H1 (cell line): ENCODE results near the gene CFAP58. TPM values are rescaled to one million over a fixed set of nuclear protein-coding genes. Genes with fewer than 3 reads are reported as not detected.

ENCODE experiments used
- CTCF ChIA-PET: fragments of 300-600 bp; sonication (Branson Sonifier 250); formaldehyde crosslinking; loops from one replicate; lab custom pipeline; 2021; ENCODE audit not compliant: partially characterized antibody; lab: Charles Lee
- POLR2A ChIA-PET: fragments of 300-600 bp; sonication (Branson Sonifier 250); formaldehyde crosslinking; loops from one replicate; lab custom pipeline; 2021; ENCODE audit warnings: inconsistent platforms; ENCODE audit not compliant: partially characterized antibody; lab: Charles Lee
- DNase-seq, 2 experiments: peaks; one replicate each; pipeline versions ENCODE4 v3.0.0 to v3.0.0-alpha.2; 2010 to 2022; ENCODE audit warnings: low spot score in 2 of 2, low read depth in 1 of 2, mixed read lengths in 1 of 2
- FAIRE-seq: peaks from 2 replicates; lab custom pipeline; 2011; peaks lifted over from hg19 to GRCh38; lab: Jason Lieb, UNC
- H2AFZ ChIP-seq: 2 replicates; pipeline ENCODE4 v1.8.1; 2012; ENCODE audit warnings: low read length, inconsistent platforms
- H2AK5ac ChIP-seq: 2 replicates; pipeline ENCODE4 v1.6.1; 2013; ENCODE audit warnings: low read depth, low read length
- H2BK120ac ChIP-seq: replicated peaks from 2 replicates; pipeline ENCODE3; 2013; ENCODE audit warnings: low read depth, low read length, inconsistent platforms
- H2BK12ac ChIP-seq: 2 replicates; pipeline ENCODE4 v1.6.1; 2013; ENCODE audit warnings: low read depth, low read length
- H2BK15ac ChIP-seq: 2 replicates; pipeline ENCODE4 v1.6.1; 2013; ENCODE audit warnings: low read length
- H2BK20ac ChIP-seq: 2 replicates; pipeline ENCODE4 v1.6.1; 2013; ENCODE audit warnings: low read length
- H2BK5ac ChIP-seq: 2 replicates; pipeline ENCODE4 v1.6.1; 2013; ENCODE audit warnings: low read depth, low read length
- H3K14ac ChIP-seq: 2 replicates; pipeline ENCODE4 v1.6.1; 2013; ENCODE audit warnings: inconsistent platforms; ENCODE audit not compliant: insufficient read length
- H3K18ac ChIP-seq: 2 replicates; pipeline ENCODE4 v1.6.1; 2013; ENCODE audit warnings: low read length; ENCODE audit errors: extremely low read depth
- H3K23ac ChIP-seq: 2 replicates; pipeline ENCODE4 v1.6.1; 2013; ENCODE audit warnings: inconsistent platforms; ENCODE audit not compliant: insufficient read length
- H3K23me2 ChIP-seq: 2 replicates; pipeline ENCODE4 v1.6.1; 2013; ENCODE audit warnings: low read depth, low read length
- H3K27ac ChIP-seq: 2 replicates; pipeline ENCODE4 v1.6.1; 2011; ENCODE audit warnings: low read depth, low read length, inconsistent platforms
- H3K27me3 ChIP-seq, 4 experiments: replicated peaks in 1 of 4; 1 replicate in 1 of 4; 2 replicates in 3 of 4; pipeline versions ENCODE4 v1.6.1 to v1.8.1; 2011 to 2013; ENCODE audit warnings: low read length in 3 of 4, mild to moderate bottlenecking in 3 of 4, inconsistent platforms in 2 of 4, mixed read lengths in 2 of 4, moderate library complexity in 1 of 4; ENCODE audit not compliant: control insufficient read depth in 3 of 4, insufficient read depth in 3 of 4; ENCODE audit errors: extremely low read depth in 1 of 4
- H3K36me3 ChIP-seq, 4 experiments: 2 replicates each; pipeline versions ENCODE4 v1.6.1 to v1.8.1; 2011 to 2013; ENCODE audit warnings: mild to moderate bottlenecking in 4 of 4, low read length in 3 of 4, moderate library complexity in 2 of 4, control low read depth in 1 of 4, inconsistent platforms in 1 of 4; ENCODE audit not compliant: insufficient read depth in 4 of 4, control insufficient read depth in 2 of 4
- H3K4ac ChIP-seq: replicated peaks from 2 replicates; pipeline ENCODE3; 2013; ENCODE audit warnings: low read length, low read depth, mixed read lengths, inconsistent platforms; ENCODE audit not compliant: insufficient read length
- H3K4me1 ChIP-seq, 4 experiments: replicated peaks in 1 of 4; 1 replicate in 1 of 4; 2 replicates in 3 of 4; pipeline versions ENCODE4 v1.6.1 to v1.8.1; 2011 to 2013; ENCODE audit warnings: low read length in 3 of 4, inconsistent platforms in 2 of 4, mixed read lengths in 1 of 4; ENCODE audit not compliant: insufficient read depth in 4 of 4, control insufficient read depth in 3 of 4
- H3K4me2 ChIP-seq, 2 experiments: 2 replicates each; pipeline versions ENCODE4 v1.6.1 to v1.8.1; 2011 to 2013; ENCODE audit warnings: low read depth in 2 of 2, low read length in 2 of 2, control low read depth in 1 of 2, inconsistent platforms in 1 of 2, mild to moderate bottlenecking in 1 of 2; ENCODE audit not compliant: insufficient read depth in 1 of 2
- H3K4me3 ChIP-seq, 4 experiments: fragments of 200-600, 300-600 bp in 1 of 4; sonication (generic), shearing (Covaris generic), sonication (Bioruptor Twin) in 1 of 4; 2 replicates each; pipeline versions ENCODE4 v1.5.1 to v1.8.1; 2011 to 2016; ENCODE audit warnings: low read length in 4 of 4, low read depth in 3 of 4, control low read depth in 2 of 4, inconsistent platforms in 2 of 4, mild to moderate bottlenecking in 2 of 4, mixed read lengths in 1 of 4, moderate library complexity in 1 of 4; ENCODE audit not compliant: insufficient read depth in 2 of 4; ENCODE audit errors: extremely low read depth in 1 of 4
- H3K56ac ChIP-seq: replicated peaks from 2 replicates; pipeline ENCODE3; 2013; ENCODE audit warnings: low read depth, mild to moderate bottlenecking, mixed read lengths, low read length, inconsistent platforms; ENCODE audit not compliant: insufficient read length
- H3K79me1 ChIP-seq: 2 replicates; pipeline ENCODE4 v1.6.1; 2013; ENCODE audit warnings: low read depth, low read length, control low read depth
- H3K79me2 ChIP-seq, 2 experiments: 2 replicates each; pipeline versions ENCODE4 v1.6.1 to v1.8.1; 2012 to 2013; ENCODE audit warnings: low read length in 2 of 2, mild to moderate bottlenecking in 2 of 2, inconsistent platforms in 1 of 2; ENCODE audit not compliant: insufficient read depth in 2 of 2, control insufficient read depth in 1 of 2
- H3K9ac ChIP-seq, 4 experiments: replicated peaks in 1 of 4; 1 replicate in 1 of 4; 2 replicates in 3 of 4; pipeline versions ENCODE4 v1.6.1 to v1.8.1; 2011 to 2013; ENCODE audit warnings: low read depth in 3 of 4, low read length in 3 of 4, control low read depth in 2 of 4, mild to moderate bottlenecking in 2 of 4, moderate library complexity in 2 of 4, inconsistent platforms in 1 of 4; ENCODE audit errors: extremely low read depth in 1 of 4
- H3K9me3 ChIP-seq, 2 experiments: 2 replicates each; pipeline versions ENCODE4 v1.6.1 to v1.8.1; 2012 to 2013; ENCODE audit warnings: mild to moderate bottlenecking in 2 of 2, moderate library complexity in 2 of 2, control low read depth in 1 of 2, inconsistent platforms in 1 of 2, low read depth in 1 of 2, low read length in 1 of 2, mixed read lengths in 1 of 2; ENCODE audit not compliant: insufficient read depth in 2 of 2
- H4K20me1 ChIP-seq, 2 experiments: replicated peaks in 1 of 2; 2 replicates each; pipeline versions ENCODE3 to v1.8.1; 2011 to 2013; ENCODE audit warnings: inconsistent platforms in 2 of 2, low read length in 2 of 2, mild to moderate bottlenecking in 1 of 2; ENCODE audit not compliant: insufficient read depth in 2 of 2, control insufficient read depth in 1 of 2
- H4K5ac ChIP-seq: 2 replicates; pipeline ENCODE4 v1.6.1; 2013; ENCODE audit warnings: low read length, low read depth, mixed read lengths, inconsistent platforms; ENCODE audit not compliant: insufficient read length
- H4K8ac ChIP-seq: 2 replicates; pipeline ENCODE4 v1.8.0; 2013; ENCODE audit warnings: mild to moderate bottlenecking, moderate library complexity, low read length, inconsistent platforms; ENCODE audit not compliant: insufficient read depth; ENCODE audit errors: extremely low read depth
- H4K91ac ChIP-seq: replicated peaks from 2 replicates; pipeline ENCODE3; 2013; ENCODE audit warnings: low read length, mixed read lengths, inconsistent platforms; ENCODE audit not compliant: insufficient read length
- CREB1 ChIP-seq: IDR thresholded peaks from 2 replicates; pipeline ENCODE4 v1.6.1; 2012; ENCODE audit warnings: inconsistent platforms
- WGBS, 2 experiments: shearing (Covaris generic) in 1 of 2; methylation state at CpG; one replicate each; pipeline versions ENCODE4 v1.1.6 to v1.1.7; 2013 to 2015; ENCODE audit warnings: low lambda C conversion rate in 2 of 2, mixed read lengths in 2 of 2, inconsistent platforms in 1 of 2, low coverage in 1 of 2, missing lambda C conversion rate in 1 of 2; ENCODE audit not compliant: insufficient replicate concordance in 2 of 2, insufficient coverage in 1 of 2, insufficient read length in 1 of 2; ENCODE audit errors: extremely low coverage in 1 of 2, missing lambda C conversion rate in 1 of 2; 5-methylcytosine and 5-hydroxymethylcytosine counted together
- polyA plus RNA-seq, 7 experiments: library from polyadenylated mRNA; depleted of rRNA in 3 of 7; stranded (reverse) in 5 of 7; unstranded in 2 of 7; fragments of >200 nt in 5 of 7; fragments of 200-250 nt in 2 of 7; gene quantifications; 1 replicate in 5 of 7; 2 replicates in 1 of 7; 4 replicates in 1 of 7; pipeline versions ENCODE4 v1.2.1 to v1.2.3, GENCODE V29; 2011 to 2013; ENCODE audit warnings: missing spikeins in 2 of 7, mixed read lengths in 2 of 7
- total RNA-seq: library from RNA; stranded (reverse); fragmentation: NEBNext Ultra II Directional; extraction: Animal tissue kit (Norgen Biotek cat#: 25700); gene quantifications from 2 replicates; pipeline ENCODE4 v1.2.1, GENCODE V29; 2021

CFAP58 gene
- total and polyA plus RNA-seq, 2 of the 8 experiments (the other 6 are each of a cell fraction or from before 2014, with no cell fraction given) = 0.32 to 0.71 TPM

DNA sequence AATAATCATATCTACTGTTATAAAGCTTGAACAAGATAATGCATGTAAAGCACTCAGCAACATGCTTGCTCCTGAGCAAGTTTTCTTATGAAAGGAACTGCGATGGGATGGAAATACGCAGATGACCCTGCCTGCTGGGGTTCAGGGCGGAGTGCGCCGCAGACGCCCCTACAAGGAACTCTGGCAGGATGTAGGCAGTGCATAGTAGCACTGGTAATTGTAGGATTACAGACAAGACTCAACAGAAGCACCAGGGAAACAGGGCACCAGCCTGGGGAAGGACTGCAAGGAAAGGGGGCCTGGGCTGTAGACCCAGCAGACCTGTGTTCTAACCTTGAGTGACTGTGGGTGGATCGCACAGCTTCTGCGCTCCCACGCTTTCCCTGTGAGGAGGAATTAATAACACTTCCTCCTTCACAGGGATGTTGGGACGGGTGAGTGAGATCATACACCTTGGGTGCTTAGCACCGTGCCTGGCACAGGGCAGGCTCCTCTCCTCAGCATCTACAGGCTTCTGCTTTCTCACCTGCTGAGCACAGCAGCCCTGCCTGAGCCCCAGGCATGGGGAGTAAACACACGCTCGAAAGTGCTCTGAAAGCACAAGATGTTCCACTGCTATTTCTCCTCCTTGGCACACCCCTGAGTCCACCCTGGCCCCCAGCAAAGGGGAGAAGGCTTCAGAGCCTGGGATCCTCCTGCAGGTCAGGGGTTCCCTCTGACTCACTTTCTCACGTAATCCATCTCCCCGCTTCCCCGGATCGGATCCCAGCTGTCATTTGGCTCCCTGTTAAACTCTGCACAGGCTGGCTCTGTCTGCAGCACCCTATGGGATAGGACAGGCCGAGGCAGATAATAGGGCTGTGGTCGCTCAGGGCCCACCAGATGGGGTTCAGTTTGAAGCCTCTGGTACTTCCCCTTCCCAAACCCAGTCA, 34.6 kb upstream of the CFAP58 start:
- 96% methylated on average over 19 of the region's 19 CpGs; no CpG with 5 or more reads in 1 of the 2 experiments for WGBS, 2 experiments
- TF ChIP-seq CREB1 = no peak

More for the DNA sequence above, 34.6 kb upstream of the CFAP58 start:
- Histone ChIP-seq H2BK20ac (no peak overlapping the region), H3K4me3 (no peak overlapping the region), H4K5ac (no peak overlapping the region), H3K23me2 (no peaks in the 10 kb centered on the region), H4K91ac (peak overlapping the region; percentile 20), H3K4ac (no peak overlapping the region), H3K4me1 (peaks cover 10 to 46% (median 38%) of the 10 kb centered on the region in 4 experiments), H2BK12ac (peak overlapping the region; percentile 68; the same call in 1 of the 2 replicates), H2BK15ac (0 out of 2 replicates have a peak overlapping the region, but pooled peaks have one; percentile 89), H2AFZ (no peak overlapping the region), H3K27me3 (no peaks in the 10 kb centered on the region), H2BK120ac (no peak overlapping the region), H3K79me1 (peaks cover 43% of the 10 kb centered on the region), H2BK5ac (peak overlapping the region; percentile 60; the same call in 1 of the 2 replicates), H3K23ac (no peak overlapping the region), H3K9me3 (no peaks in the 10 kb centered on the region), H3K14ac (no peak overlapping the region), H3K9ac (no peak overlapping the region), H3K18ac (no peak overlapping the region), H4K20me1 (peaks cover 7 to 18% of the 10 kb centered on the region in 2 experiments), H3K36me3 (peaks cover 6 to 17% (median 12%) of the 10 kb centered on the region in 4 experiments; a peak in 6 of 8 replicates), H3K79me2 (peaks cover 0 to 84% of the 10 kb centered on the region in 2 experiments; a peak in 3 of 4 replicates), H3K4me2 (no peak overlapping the region), H3K27ac (no peak overlapping the region), H2AK5ac (no peak overlapping the region; the same call in 1 of the 2 replicates), H3K56ac (no peak overlapping the region), H4K8ac (no peak overlapping the region)
- FAIRE-seq (no peak), DNase-seq (no peak)
- POLR2A ChIA-PET = interaction anchor here (0.9 to 5.1 kb wide), 3 partner anchors 7 to 19 kb away, joined by 3 to 23 read pairs (median 11); partner anchors contain the start of gene ITPRIP
- CTCF ChIA-PET = interaction anchor here (1.0 to 18.5 kb wide), 7 partner anchors 8 to 44 kb away, joined by 3 to 331 read pairs (median 20); partner anchors contain the start of genes CFAP58 and ITPRIP
